HEK293 (cell line): Measurements from ENCODE around the gene LGALS4.
"Not testable (repeated sequence)": the region's sequence is repeated elsewhere in the genome, so short reads cannot be mapped to it uniquely, and the experiment has no call there.

ENCODE experiments used
- CTCF ChIA-PET: fragments of 350-600 bp; formaldehyde crosslinking; extraction: SDS; loops from one replicate; lab custom pipeline; 2021; ENCODE audit warnings: antibody characterized with exemption; lab: Yijun Ruan, JAX
- POLR2A ChIA-PET: fragments of 300-600 bp; formaldehyde crosslinking; extraction: SDS; loops from one replicate; lab custom pipeline; 2020; ENCODE audit warnings: antibody characterized with exemption, inconsistent platforms; lab: Yijun Ruan, JAX
- H3K27ac ChIP-seq: fragments of 200-500 bp; sonication (Bioruptor generic); 2 replicates; pipeline ENCODE4 v1.5.1; 2014; ENCODE audit warnings: low read depth, low read length, control low read depth, inconsistent platforms; ENCODE audit errors: extremely low read depth
- H3K36me3 ChIP-seq, 2 experiments: fragments of 200-500 bp in 1 of 2; sonication (Bioruptor generic) in 1 of 2; 1 replicate in 1 of 2; 2 replicates in 1 of 2; pipeline ENCODE4 v1.5.1; 2014 to 2017; ENCODE audit warnings: inconsistent platforms in 2 of 2, low read length in 2 of 2; ENCODE audit not compliant: control insufficient read depth in 2 of 2, insufficient read depth in 1 of 2
- H3K4me1 ChIP-seq: fragments of 200-500 bp; sonication (Bioruptor generic); 2 replicates; pipeline ENCODE4 v1.5.1; 2014; ENCODE audit warnings: mild to moderate bottlenecking, low read length, inconsistent platforms; ENCODE audit not compliant: control insufficient read depth, insufficient read depth
- H3K4me3 ChIP-seq: 2 replicates; pipeline ENCODE4 v1.5.1; 2011; ENCODE audit warnings: low read depth, mild to moderate bottlenecking, control low read depth, low read length, moderate library complexity
- H3K9me3 ChIP-seq: fragments of 200-500 bp; sonication (Bioruptor generic); 2 replicates; pipeline ENCODE4 v1.5.1; 2014; ENCODE audit warnings: low read depth, low read length, inconsistent platforms; ENCODE audit not compliant: control insufficient read depth, insufficient read depth
- EGR2 ChIP-seq: fragments of 450-650 bp; formaldehyde crosslinking; IDR thresholded peaks from 2 replicates; pipeline ENCODE4 v1.5.1; 2016; ENCODE audit warnings: low read depth, missing biosample characterization, missing genetic modification characterization
- GLIS1 ChIP-seq: fragments of 450-650 bp; formaldehyde crosslinking; IDR thresholded peaks from 2 replicates; pipeline ENCODE4 v1.5.1; 2016; ENCODE audit warnings: missing biosample characterization, missing genetic modification characterization
- KLF1 ChIP-seq: fragments of 450-650 bp; formaldehyde crosslinking; IDR thresholded peaks from 2 replicates; pipeline ENCODE4 v1.5.1; 2016; ENCODE audit warnings: missing biosample characterization, missing genetic modification characterization
- KLF9 ChIP-seq: fragments of 450-650 bp; formaldehyde crosslinking; IDR thresholded peaks from 2 replicates; pipeline ENCODE4 v1.5.1; 2016; ENCODE audit warnings: missing biosample characterization, missing genetic modification characterization, low read depth
- RBAK ChIP-seq: fragments of 450-650 bp; formaldehyde crosslinking; IDR thresholded peaks from 2 replicates; pipeline ENCODE4 v1.5.1; 2016; ENCODE audit warnings: missing biosample characterization, missing genetic modification characterization
- SP7 ChIP-seq: fragments of 450-650 bp; formaldehyde crosslinking; IDR thresholded peaks from 2 replicates; pipeline ENCODE4 v1.5.1; 2016; ENCODE audit warnings: missing biosample characterization, missing genetic modification characterization
- ZBTB8A ChIP-seq: fragments of 450-650 bp; formaldehyde crosslinking; IDR thresholded peaks from 2 replicates; pipeline ENCODE4 v1.5.1; 2016; ENCODE audit warnings: missing biosample characterization, missing genetic modification characterization
- ZFHX2 ChIP-seq: fragments of 450-650 bp; formaldehyde crosslinking; conservative IDR thresholded peaks from 2 replicates; pipeline ENCODE4 v1.5.1; 2016; ENCODE audit warnings: missing biosample characterization, missing genetic modification characterization
- ZFP3 ChIP-seq: fragments of 450-650 bp; formaldehyde crosslinking; IDR thresholded peaks from 2 replicates; pipeline ENCODE4 v1.5.1; 2016; ENCODE audit warnings: low read depth, missing biosample characterization, missing genetic modification characterization
- ZFP37 ChIP-seq: fragments of 450-650 bp; formaldehyde crosslinking; IDR thresholded peaks from 2 replicates; pipeline ENCODE4 v1.5.1; 2016; ENCODE audit warnings: missing biosample characterization, missing genetic modification characterization
- ZNF112 ChIP-seq: fragments of 450-650 bp; formaldehyde crosslinking; IDR thresholded peaks from 2 replicates; pipeline ENCODE4 v1.5.0; 2017; ENCODE audit warnings: missing biosample characterization, missing genetic modification characterization
- ZNF114 ChIP-seq: fragments of 450-650 bp; formaldehyde crosslinking; IDR thresholded peaks from 2 replicates; pipeline ENCODE4 v1.5.0; 2017; ENCODE audit warnings: missing biosample characterization, missing genetic modification characterization
- ZNF121 ChIP-seq: fragments of 450-650 bp; formaldehyde crosslinking; IDR thresholded peaks from 2 replicates; pipeline ENCODE4 v1.5.1; 2016; ENCODE audit warnings: missing biosample characterization, missing genetic modification characterization
- ZNF132 ChIP-seq: fragments of 450-650 bp; formaldehyde crosslinking; IDR thresholded peaks from 2 replicates; pipeline ENCODE4 v1.5.1; 2017; ENCODE audit warnings: missing biosample characterization, missing genetic modification characterization, borderline replicate concordance
- ZNF138 ChIP-seq: fragments of 450-650 bp; formaldehyde crosslinking; IDR thresholded peaks from 2 replicates; pipeline ENCODE4 v1.5.1; 2016; ENCODE audit warnings: missing biosample characterization, missing genetic modification characterization, borderline replicate concordance
- ZNF169 ChIP-seq: fragments of 450-650 bp; formaldehyde crosslinking; IDR thresholded peaks from 2 replicates; pipeline ENCODE4 v1.5.1; 2016; ENCODE audit warnings: missing biosample characterization, missing genetic modification characterization
- ZNF202 ChIP-seq: fragments of 450-650 bp; formaldehyde crosslinking; IDR thresholded peaks from 2 replicates; pipeline ENCODE4 v1.5.1; 2016; ENCODE audit warnings: missing biosample characterization, missing genetic modification characterization, borderline replicate concordance
- ZNF211 ChIP-seq: fragments of 450-650 bp; formaldehyde crosslinking; IDR thresholded peaks from 2 replicates; pipeline ENCODE4 v1.5.1; 2016; ENCODE audit warnings: low read depth, missing biosample characterization, missing genetic modification characterization
- ZNF223 ChIP-seq: fragments of 450-650 bp; formaldehyde crosslinking; IDR thresholded peaks from 2 replicates; pipeline ENCODE4 v1.5.1; 2016; ENCODE audit warnings: missing biosample characterization, missing genetic modification characterization
- ZNF292 ChIP-seq: fragments of 450-650 bp; formaldehyde crosslinking; IDR thresholded peaks from 2 replicates; pipeline ENCODE4 v1.5.1; 2016; ENCODE audit warnings: low read depth, missing biosample characterization, missing genetic modification characterization, borderline replicate concordance
- ZNF302 ChIP-seq: fragments of 450-650 bp; formaldehyde crosslinking; IDR thresholded peaks from 2 replicates; pipeline ENCODE4 v1.5.1; 2016; ENCODE audit warnings: missing biosample characterization, missing genetic modification characterization, low read depth
- ZNF394 ChIP-seq: fragments of 450-650 bp; formaldehyde crosslinking; IDR thresholded peaks from 2 replicates; pipeline ENCODE4 v1.5.1; 2016; ENCODE audit warnings: missing biosample characterization, missing genetic modification characterization, mild to moderate bottlenecking, moderate library complexity, borderline replicate concordance
- ZNF433 ChIP-seq: fragments of 450-650 bp; formaldehyde crosslinking; IDR thresholded peaks from 2 replicates; pipeline ENCODE4 v1.5.1; 2016; ENCODE audit warnings: missing biosample characterization, missing genetic modification characterization, low read depth
- ZNF548 ChIP-seq: fragments of 450-650 bp; formaldehyde crosslinking; IDR thresholded peaks from 2 replicates; pipeline ENCODE4 v1.5.1; 2016; ENCODE audit warnings: missing biosample characterization, missing genetic modification characterization
- ZNF610 ChIP-seq: fragments of 450-650 bp; formaldehyde crosslinking; IDR thresholded peaks from 2 replicates; pipeline ENCODE4 v1.5.1; 2016; ENCODE audit warnings: missing biosample characterization, missing genetic modification characterization, borderline replicate concordance
- ZNF626 ChIP-seq: fragments of 450-650 bp; sonication (Bioruptor Pico); formaldehyde crosslinking; IDR thresholded peaks from 2 replicates; pipeline ENCODE4 v1.5.1; 2018; ENCODE audit warnings: missing biosample characterization, missing genetic modification characterization, inconsistent platforms
- ZNF664 ChIP-seq: fragments of 450-650 bp; formaldehyde crosslinking; IDR thresholded peaks from 2 replicates; pipeline ENCODE4 v1.5.1; 2016; ENCODE audit warnings: missing biosample characterization, missing genetic modification characterization
- ZNF747 ChIP-seq: fragments of 450-650 bp; formaldehyde crosslinking; IDR thresholded peaks from 2 replicates; pipeline ENCODE4 v1.5.1; 2016; ENCODE audit warnings: missing biosample characterization, missing genetic modification characterization
- ZNF777 ChIP-seq: fragments of 450-650 bp; formaldehyde crosslinking; IDR thresholded peaks from 2 replicates; pipeline ENCODE4 v1.5.1; 2017; ENCODE audit warnings: missing biosample characterization, missing genetic modification characterization, borderline replicate concordance
- TF ChIP-seq, protein P1 (sequence below): fragments of 450-650 bp; formaldehyde crosslinking; IDR thresholded peaks from 2 replicates; pipeline ENCODE4 v1.5.1; 2016; ENCODE audit warnings: missing biosample characterization, missing genetic modification characterization
- TF ChIP-seq, protein P2 (sequence below): fragments of 450-650 bp; formaldehyde crosslinking; IDR thresholded peaks from 2 replicates; pipeline ENCODE4 v1.5.1; 2016; ENCODE audit warnings: missing biosample characterization, missing genetic modification characterization

Gene LGALS4

DNA sequence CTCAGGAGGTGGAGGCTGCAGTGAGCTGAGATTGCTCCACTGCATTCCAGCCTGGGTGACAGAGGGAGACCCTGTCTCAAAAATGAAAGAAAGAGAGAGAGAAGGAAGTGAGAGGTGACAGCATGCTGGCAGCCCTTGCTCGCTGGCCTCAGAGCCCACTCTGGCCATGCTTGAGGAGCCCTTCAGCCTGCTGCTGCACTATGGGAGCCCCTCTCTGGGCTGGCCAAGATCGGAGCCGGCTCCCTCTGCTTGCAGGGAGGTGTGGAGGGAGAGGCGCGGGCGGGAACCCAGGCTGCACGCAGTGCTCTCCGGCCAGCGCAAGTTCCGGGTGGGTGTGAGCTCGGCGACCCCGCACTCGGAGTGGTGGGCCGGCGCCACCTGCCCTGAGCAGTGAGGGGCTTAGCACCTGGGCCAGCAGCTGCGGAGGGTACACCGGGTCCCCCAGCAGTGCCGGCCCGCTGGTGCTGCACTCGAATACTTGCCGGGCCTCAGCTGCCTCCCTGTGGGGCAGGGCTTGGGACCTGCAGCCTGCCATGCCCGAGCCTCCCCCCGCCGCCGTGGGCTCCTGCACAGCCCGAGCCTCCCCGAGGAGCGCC is 8.6 kb upstream of the LGALS4 start:
- TF ChIP-seq ZBTB8A, result peak; percentile 39; the same call in 1 of the 2 replicates
- TF ChIP-seq ZNF112, result 0 out of 2 replicates have a peak, but pooled peaks have one; percentile 22
- 0 out of 2 replicates have a peak, but pooled peaks have one; percentile 55 for TF ChIP-seq ZNF211 (tag by site-specific recombination)
- peak; percentile 87 for TF ChIP-seq ZNF610 (tag by site-specific recombination)
- peak; percentile 84; the same call in 1 of the 2 replicates for TF ChIP-seq ZNF169
- TF ChIP-seq KLF9 (tag by site-specific recombination), result peak; percentile 26; the same call in 1 of the 2 replicates
- TF ChIP-seq RBAK, result peak; percentile 92
- TF ChIP-seq ZNF202 (tag by site-specific recombination), result peak; percentile 47; the same call in 1 of the 2 replicates
- not testable (repeated sequence) for H3K27ac ChIP-seq, H3K4me3 ChIP-seq, H3K9me3 ChIP-seq, H3K4me1 ChIP-seq
- ChIA-PET POLR2A (interaction anchor here (0.6 to 1.6 kb wide), 4 partner anchors 10 to 531 kb away, joined by 3 to 9 read pairs (median 4); partner anchors contain the start of gene ECH1), CTCF (interaction anchor here (0.7 to 1.1 kb wide), 2 partner anchors 14 to 184 kb away, joined by 3 to 4 read pairs; no protein-coding TSS in a partner anchor)
- H3K36me3 ChIP-seq, result peaks cover 12 to 29% of the 10 kb centered on the region in 2 experiments; a peak in 2 of 3 replicates

DNA sequence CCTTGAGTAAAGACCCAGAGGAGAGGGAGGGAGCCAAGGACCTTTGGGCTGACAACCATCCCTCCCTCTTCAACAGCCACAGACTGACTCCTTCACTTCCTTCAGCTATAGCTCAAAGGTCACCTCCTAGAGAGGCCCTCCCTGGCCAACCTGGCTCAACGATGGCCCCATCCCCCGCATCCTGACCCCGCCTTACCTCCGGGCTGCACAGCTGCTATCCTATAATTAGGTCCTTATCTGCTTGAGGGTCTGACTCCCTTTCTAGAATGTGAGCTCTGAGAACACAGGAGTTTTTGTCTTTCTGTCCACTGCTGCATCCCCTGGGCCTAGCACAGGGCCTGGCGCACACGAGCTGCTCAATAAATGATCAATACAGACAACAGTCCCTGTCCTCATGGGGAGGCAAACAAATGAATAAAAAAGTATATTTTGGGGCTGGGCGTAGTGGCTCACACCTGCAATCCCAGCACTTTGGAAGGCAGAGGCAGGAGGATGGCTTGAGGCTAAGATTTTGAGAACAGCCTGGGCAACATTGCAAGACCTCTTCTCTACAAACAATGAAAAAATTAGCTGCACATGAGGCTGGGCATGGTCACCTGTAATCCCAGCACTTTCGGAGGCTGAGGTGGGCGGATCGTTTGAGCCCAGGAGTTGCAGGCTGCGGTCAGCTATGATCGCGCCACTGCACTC is 6.6 kb upstream of the LGALS4 start:
- H3K4me3 ChIP-seq, result no peak overlapping the region
- peaks cover 7% of the 10 kb centered on the region for H3K4me1 ChIP-seq
- H3K9me3 ChIP-seq, result no peaks in the 10 kb centered on the region
- peak overlapping the region; percentile 17; the same call in 1 of the 2 replicates for H3K27ac ChIP-seq
- ChIA-PET CTCF (interaction anchor here (1.2 kb wide), 1 partner anchor 50 kb away, joined by 3 read pairs; no protein-coding TSS in a partner anchor), POLR2A (interaction anchor here (0.5 to 1.6 kb wide), 7 partner anchors 11 to 400 kb away, joined by 3 to 6 read pairs (median 4); partner anchors contain the start of genes ECH1 and HNRNPL)
- TF ChIP-seq, protein P1, sequence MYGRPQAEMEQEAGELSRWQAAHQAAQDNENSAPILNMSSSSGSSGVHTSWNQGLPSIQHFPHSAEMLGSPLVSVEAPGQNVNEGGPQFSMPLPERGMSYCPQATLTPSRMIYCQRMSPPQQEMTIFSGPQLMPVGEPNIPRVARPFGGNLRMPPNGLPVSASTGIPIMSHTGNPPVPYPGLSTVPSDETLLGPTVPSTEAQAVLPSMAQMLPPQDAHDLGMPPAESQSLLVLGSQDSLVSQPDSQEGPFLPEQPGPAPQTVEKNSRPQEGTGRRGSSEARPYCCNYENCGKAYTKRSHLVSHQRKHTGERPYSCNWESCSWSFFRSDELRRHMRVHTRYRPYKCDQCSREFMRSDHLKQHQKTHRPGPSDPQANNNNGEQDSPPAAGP (tag by site-specific recombination), result 0 out of 2 replicates have a peak, but pooled peaks have one; percentile 26
- TF ChIP-seq GLIS1 (tag by site-specific recombination), result peak; percentile 37; the same call in 1 of the 2 replicates
- no peak for TF ChIP-seq ZFP3
- TF ChIP-seq EGR2 (tag by site-specific recombination), result no peak
- 0 out of 2 replicates have a peak, but pooled peaks have one; percentile 17 for TF ChIP-seq ZFHX2 (tag by site-specific recombination)
- peak; percentile 62; the same call in 1 of the 2 replicates for TF ChIP-seq SP7 (tag by site-specific recombination)
- peak; percentile 59 for TF ChIP-seq KLF1
- TF ChIP-seq ZNF664, result 0 out of 2 replicates have a peak, but pooled peaks have one; percentile 21
- TF ChIP-seq ZNF121 (tag by site-specific recombination), result peak; percentile 92
- H3K36me3 ChIP-seq, result peaks cover 19 to 33% of the 10 kb centered on the region in 2 experiments

DNA sequence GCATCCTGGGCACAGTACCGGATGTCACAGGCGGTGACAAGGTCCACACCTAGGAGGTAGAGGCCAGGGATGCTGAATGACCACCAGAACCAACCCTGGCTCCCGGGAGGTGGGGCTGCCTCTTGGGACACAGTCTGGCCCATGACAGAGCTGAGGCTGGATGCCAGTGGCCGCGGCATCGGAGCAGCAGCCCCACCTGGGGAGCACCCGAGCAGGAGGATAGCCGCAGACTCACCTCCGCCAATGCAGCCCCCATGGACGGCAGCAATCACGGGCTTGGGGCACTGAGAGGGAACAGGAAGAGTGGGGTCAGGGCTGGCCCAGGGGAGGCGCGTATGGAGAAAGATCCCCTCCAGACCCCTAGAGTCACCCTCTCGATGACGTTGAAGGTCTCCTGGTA is 4.3 kb upstream of the LGALS4 start:
- Histone ChIP-seq H3K9me3 (no peaks in the 10 kb centered on the region), H3K4me1 (peaks cover 7% of the 10 kb centered on the region), H3K4me3 (no peak overlapping the region), H3K36me3 (peaks cover 19 to 24% of the 10 kb centered on the region in 2 experiments), H3K27ac (no peak overlapping the region)
- TF ChIP-seq, protein P2, sequence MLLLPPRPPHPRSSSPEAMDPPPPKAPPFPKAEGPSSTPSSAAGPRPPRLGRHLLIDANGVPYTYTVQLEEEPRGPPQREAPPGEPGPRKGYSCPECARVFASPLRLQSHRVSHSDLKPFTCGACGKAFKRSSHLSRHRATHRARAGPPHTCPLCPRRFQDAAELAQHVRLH (tag by site-specific recombination), result no peak
- TF ChIP-seq ZNF223 (tag by site-specific recombination), result no peak
- TF ChIP-seq ZNF302 (tag by site-specific recombination), result no peak
- TF ChIP-seq ZNF114 (tag by site-specific recombination), result no peak
- no peak for TF ChIP-seq ZNF394
- no peak for TF ChIP-seq ZNF548
- no peak for TF ChIP-seq ZFP37 (tag by site-specific recombination)
- no peak for TF ChIP-seq ZNF169
- no peak for TF ChIP-seq ZNF292 (tag by site-specific recombination)
- TF ChIP-seq GLIS1 (tag by site-specific recombination), result no peak
- no peak for TF ChIP-seq SP7 (tag by site-specific recombination)
- no peak for TF ChIP-seq ZNF138 (tag by site-specific recombination)
- no peak for TF ChIP-seq ZNF132 (tag by site-specific recombination)
- no peak for TF ChIP-seq ZNF777 (tag by site-specific recombination)
- TF ChIP-seq ZNF747 (tag by site-specific recombination), result no peak
- TF ChIP-seq ZFP3, result no peak
- TF ChIP-seq ZNF626 (tag by site-specific recombination), result no peak
- no peak for TF ChIP-seq ZNF433 (tag by site-specific recombination)
- ChIA-PET POLR2A (no interaction called here), CTCF (interaction anchor here (0.5 to 0.8 kb wide), 3 partner anchors 16 to 78 kb away, joined by 3 to 5 read pairs (median 3); no protein-coding TSS in a partner anchor)
